ENCODE measurements around the gene POLR2F.

The POLR2F gene

DNA sequence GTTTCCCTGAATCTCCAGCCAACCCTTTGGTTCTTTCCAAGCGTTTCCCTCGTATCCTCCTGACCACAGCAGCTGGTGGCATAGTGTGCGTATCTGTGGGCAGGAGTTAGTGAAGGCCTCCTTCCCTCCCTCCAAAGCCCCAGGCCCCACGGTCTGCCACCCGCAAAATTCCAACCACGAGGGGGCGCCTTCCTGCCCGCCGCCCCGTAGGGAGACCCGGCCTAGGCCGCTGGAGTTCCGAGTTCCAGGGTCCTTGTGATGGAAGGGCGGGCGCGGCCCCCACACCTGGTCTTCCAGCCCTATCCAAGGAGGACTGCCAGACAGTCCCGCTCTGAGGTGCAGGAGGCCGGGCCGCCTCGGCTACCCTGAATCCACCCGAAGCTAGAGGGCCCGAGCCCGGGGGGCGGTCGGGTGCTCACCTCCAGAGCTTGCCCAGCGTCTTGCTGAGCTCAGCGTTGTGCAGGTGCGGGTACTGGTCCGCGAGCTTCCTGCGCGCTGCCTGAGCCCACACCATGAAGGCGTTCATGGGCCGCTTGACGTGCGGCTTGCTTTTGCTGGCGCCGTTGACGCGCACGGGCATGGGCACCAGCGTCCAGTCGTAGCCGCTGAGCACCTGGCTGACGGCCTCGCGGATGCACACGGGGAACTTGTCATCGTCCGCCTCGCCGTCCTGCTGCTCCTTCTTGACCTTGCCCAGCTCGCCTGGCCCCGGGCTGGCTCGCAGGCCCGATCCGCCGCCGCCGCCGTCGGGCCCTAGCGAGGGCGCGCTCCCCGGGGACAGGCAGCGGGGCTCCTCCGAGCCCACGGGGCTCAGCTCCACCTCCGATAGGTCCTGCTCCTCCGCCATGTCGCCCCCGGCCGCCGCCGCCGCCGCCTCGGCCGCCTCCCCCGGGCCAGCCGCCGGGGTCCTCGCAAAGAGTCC is 29.7 kb downstream of the POLR2F start:
- no peak for DNase-seq

DNA sequence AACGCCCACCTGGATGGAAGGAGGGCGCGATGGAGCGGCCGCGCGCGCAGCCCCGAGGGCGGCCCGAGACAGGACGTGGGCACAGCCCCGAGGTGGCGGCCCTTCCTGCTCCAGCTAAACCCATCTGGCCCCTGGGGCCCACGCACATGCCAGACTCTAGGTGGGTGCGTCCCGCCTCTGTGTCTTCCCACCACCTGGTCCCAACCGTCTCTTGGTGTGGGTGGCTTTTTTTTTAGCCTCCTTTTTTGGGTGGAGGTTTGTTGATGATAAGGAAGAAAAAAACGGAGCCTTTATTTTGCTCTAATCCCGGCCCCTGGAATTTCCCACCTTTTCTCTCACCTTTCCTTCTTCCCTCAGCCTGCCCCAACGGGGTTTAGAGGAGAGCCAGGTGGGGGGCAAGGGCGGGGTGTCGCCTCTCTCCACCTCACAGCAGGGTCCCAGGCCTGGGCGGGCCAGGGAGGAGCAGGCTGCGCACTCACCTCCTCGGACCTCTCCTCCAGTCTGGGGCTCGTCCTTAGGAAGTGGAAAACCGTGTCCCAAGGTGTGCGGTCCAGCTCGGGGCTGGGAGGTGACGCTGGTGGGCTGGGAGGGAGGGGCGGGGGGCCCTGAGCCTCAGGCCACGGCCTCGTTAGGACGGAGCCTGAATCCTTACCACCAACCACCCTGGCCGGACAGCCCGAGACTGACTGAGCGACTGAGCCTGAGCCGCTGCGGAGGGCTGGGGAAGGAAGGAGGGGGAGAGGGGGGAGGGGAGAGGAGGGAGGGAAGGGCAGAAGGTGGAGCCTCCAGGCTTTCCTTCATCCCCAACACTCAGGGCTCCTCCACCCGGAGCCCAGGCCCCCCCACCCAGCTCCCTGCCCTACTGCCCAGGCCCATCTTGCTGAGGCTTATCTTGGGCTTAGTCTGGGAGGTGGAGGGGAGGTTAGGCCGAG is 30.6 kb downstream of the POLR2F start, which contains the start of gene SOX10:
Gene SOX10, minus strand, starts transcription at position 696 of the 932 bp plus-strand sequence. CDS start 771 bp downstream, outside the sequence.
- no peak for DNase-seq

DNA sequence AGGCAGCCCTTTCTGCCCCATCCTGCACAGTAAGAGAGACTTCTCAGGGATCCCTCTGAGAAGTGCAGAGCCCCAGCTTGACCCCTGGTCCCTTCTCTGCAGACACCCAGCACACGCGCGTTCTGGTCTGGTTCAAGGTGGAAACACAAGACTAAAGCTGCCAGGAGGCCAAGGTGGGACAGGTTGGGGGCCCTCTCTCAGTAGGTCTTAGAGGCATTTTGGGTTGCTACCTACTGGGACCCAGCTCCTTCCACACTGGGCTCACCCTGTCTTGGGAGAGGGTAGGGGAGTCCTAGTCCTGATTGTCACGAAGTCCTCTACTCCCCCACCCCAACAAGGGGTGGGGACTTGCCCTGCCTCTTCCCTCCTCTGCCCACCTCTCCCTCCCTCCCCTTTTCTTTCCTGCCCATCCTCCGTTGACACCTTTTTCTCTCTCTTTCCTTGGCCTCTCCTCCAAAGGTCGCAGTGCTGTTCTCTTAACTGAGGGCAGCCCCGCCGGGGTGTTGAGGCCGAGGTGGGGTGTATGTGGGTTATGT is 31.6 kb downstream of the POLR2F start:
- no peak for DNase-seq

DNA sequence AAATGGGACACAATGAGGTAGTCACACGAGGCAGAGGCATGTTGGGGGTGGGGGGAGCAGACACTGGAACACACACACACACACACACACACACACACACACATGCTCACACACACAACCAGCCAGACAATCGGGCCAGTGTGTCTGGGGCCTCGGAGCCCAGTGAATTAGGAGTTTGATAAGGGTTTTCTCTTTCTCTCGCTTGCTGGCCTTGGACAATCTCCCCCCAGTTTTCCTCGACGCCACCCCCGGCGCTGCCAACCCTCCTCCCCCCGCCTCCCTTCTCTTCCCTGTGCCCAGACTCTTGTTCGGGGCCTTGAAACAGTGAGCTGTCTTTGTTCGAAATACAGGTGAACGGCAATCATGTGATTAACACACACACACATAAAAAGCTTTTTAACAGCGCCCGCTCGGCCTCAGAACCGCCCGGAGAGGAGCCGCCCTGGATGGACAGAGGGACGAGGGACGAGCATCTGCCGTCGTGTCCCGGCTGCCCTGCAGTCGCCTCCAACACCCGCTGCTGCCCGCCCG is 32.3 kb downstream of the POLR2F start:
- DNase-seq, result no peak

DNA sequence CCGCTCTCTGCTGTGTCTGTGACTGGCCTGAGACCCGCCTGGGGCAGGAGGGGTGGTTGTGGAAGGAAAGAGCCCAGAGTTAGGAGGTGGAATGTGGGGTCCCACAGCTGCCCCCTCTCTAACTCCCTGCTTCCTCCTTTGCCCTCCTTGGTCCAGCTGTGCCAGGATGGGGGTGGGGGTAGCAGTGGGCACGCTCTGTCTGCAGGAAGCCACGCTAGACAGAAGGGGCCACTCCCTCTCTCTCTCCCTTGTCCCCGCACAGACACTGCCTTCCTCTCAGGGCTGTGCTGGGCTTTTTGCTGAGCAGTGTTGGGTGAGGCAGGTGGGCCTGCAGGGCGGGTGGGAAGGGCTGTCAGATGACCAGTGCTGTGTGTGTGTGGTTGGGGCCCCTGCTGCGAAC is 32.9 kb downstream of the POLR2F start:
- no peak for DNase-seq

DNA sequence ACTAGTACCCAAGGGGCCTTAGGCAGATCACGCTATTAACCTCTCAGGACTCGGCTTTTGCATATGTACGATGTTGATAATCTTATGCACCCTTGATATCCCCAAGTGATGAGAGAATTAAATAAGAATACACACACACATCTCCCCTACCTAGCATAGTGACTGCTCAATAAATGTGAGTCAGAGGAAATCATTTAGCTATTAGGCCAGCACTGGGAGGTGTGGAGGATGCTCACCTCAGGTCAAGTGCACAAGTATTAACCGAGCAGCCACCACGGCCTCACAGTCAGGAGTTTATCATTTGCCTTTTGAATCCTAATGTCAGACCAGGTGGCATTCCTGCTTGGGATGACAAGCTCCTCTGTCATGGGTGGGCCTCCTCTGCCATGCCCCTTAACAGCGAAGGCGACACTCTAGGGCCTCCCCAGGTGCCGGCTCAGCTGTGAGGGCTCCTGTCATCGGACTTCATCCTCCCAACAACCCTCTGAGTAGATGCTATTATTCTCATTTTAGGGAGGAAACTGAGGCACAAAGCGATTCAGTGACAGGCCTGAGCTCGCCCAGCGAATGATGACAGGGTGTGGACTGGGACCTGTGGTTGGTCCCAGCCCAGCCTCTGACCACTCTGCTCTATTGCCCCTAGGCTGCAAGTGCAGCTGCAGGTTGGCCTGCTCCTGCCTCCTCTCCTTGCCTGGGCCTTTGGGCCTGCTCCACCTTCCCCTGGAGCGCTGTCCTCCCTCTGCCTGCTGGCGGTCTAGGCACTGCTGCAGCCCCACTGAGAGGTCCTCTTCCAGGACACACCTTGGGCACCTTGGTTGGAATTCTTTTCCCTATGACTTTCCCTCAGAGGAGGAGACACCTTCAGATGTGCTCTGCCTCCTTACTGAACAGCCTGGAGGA is 35.9 kb downstream of the POLR2F start:
- DNase-seq, result no peak

DNA sequence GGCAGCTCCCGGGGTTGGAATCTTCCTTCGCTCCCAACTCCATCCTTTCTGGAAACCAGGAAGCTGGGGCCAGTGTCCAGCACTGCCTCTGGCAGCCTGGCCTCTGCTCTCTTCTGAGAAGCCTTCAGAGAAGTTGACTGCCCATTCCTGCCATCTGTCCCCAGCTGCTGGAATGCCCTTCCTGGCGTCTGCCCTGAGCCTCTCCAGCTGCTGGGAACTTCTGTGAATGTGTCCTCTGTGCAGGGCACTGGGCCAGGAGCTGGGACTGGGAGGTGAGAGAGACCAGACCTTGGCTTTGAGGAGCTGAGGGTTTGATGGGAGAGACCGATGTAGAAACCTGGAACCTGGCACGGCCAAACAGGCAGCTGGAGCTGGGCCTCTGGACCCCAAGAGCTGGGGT is 36.8 kb downstream of the POLR2F start:
- no peak for DNase-seq

DNA sequence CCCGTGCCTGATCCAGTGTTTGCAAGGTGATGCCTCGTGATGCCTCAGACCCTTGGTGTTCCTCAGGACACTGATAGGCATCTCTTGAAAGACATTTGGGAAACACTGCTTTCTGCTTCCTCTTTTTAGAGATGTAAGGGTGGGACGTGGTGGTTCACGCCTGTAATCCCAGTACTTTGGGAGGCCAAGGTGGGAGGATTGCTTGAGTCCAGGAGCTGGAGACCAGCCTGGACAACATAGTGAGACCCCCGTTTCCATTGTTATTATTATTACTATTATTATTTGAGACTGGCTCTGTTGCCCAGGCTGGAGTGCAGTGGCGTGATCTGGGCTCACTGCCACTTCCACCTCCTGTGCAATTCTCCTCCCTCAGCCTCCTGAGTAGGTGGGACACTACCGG is 37.4 kb downstream of the POLR2F start:
- DNase-seq, result no peak

DNA sequence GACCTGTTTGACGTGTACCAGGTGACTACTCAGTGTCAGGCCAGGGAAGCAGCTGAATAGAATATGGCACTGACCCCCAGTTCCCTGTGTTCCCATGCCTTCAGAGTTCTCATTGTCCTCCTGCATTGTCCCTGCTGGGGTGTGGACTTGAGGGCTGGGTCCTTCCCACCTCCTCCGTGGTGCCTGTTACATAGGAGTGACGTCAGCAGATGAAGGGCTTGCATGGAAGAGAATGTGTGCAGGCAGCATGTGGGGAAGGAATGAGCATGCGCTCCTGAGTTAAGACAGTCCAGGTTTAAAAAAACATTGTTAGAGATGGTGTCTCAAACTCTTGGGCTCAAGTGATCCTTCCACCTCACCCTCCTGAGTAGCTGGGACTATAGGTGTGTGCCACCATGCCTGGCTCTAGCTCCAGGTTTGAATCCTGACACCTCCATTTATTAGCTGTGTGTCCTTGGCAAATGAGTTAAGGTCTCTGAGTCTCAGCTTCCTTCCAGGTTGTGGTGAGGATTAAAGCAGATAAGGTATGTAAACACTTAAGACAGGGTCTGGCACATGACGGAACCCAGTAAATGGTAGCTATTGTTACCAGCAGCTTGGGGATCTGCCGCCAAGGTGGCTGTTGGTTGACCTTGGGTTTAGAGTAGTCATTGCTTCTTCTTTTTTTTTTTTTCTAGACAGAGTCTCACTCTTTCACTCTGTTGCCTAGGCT is 38.4 kb downstream of the POLR2F start:
- no peak for DNase-seq

DNA sequence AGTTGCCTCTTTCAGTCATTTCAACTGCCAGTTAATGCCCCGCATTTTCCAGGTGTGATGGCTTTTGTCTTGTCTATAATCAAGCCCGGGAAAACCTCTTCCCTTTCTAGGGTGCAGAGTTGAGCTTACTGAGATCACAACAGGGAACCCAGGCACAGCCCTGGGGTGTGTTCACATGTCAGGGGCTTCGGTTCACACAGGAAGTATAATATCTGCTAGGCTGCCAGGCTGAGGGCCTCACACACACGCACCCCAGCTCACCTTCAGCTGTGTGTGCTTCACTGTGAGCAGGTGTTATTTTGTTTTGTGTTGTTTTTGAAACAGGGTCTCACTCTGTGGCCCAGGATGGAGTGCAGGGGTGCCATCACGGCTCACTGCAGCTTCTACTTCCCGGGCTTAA is 40.5 kb downstream of the POLR2F start:
- no peak for DNase-seq

DNA sequence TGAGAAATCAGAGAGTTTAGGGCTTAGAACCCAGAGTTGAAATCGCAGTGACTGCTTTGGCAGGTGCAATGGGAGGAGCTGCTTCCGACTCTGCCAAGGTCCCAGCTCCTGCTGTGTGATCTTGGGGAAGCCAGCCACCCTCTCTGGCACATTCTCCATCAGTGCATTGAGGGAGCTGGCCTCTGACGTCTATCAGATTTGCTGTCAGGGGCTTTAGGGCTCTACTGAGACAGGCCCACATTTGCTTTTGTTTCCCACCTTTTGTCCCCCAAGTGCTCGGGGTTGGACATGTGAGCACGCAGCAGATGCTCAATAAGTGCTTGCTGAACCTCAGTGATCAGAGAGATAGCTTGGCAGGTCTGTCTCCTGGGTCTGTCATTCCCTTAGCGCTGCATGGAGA is 41.5 kb downstream of the POLR2F start:
- DNase-seq, result no peak

DNA sequence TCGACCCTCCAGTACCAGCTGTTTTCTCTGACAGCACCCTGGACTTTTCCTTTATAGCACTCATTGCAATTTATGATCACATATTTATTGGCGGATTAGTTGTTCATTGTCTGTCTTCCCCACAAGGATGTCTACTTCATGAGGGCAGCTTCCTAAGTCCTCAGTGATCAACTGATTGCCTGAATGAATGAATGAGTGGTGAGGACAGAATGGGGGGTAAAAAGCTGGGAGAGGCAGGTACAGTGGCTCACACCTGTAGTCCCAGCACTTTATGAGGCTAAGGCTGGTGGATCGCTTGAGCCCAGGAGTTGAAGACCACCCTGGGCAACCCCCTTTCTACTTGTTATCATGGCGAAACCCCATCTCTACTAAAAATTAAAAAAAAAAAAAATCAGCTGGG is 42.0 kb downstream of the POLR2F start:
- DNase-seq, result no peak

DNA sequence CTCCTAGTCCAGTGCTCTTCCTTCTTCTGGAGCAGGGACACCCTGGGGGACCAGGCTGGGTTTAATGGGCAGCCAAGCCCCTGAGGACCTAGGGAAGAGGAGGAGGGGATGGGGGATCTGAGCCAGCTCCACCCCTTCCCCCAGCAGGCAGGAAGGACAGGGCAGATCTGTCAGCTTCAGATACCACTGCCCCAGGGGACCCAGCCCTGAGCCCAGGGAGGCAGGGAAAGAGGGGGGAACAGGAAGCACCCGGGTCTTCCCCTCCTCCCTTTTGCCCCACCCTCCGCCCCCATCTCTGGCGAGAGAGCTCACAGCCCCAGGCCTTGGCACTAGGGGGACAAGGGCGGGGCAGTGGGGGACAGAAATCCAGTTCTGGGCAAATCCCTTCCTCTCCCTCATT is 42.6 kb downstream of the POLR2F start:
- no peak for DNase-seq

DNA sequence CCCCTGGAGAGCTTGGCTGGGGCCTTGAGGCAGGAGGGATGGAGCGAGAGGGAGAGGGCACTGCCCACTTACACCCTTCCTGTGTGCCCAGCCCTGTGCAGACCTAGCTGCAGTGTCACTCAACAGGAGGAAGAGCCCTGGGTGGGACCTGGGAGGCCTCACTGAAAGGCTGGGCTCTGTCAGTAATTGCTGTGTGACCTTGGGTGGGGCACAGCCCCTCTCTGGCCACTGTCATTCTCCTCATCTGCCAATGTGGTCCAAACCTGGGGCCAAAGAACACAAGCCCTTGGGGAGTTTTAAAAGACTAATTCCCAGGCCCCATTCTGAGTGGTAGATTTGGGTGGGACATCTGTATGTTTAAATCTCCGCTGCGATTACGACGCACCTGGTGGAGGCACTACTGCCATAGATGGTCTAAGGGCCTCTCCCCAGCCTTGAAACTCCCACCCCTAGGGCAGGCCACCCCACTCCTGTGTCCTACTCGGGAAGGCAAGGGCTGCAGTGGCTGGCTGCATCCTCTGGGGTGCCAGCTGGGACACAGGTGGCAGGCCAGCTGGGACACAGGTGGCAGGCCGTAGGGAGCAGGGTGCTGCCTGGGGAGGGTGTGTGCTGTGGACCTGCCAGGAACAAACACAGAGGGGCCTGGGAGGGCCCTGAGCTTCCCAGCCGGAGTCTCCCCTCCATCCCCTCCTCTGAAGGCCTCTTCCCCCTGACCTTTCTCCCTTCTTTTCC is 43.2 kb downstream of the POLR2F start:
- DNase-seq, result no peak

DNA sequence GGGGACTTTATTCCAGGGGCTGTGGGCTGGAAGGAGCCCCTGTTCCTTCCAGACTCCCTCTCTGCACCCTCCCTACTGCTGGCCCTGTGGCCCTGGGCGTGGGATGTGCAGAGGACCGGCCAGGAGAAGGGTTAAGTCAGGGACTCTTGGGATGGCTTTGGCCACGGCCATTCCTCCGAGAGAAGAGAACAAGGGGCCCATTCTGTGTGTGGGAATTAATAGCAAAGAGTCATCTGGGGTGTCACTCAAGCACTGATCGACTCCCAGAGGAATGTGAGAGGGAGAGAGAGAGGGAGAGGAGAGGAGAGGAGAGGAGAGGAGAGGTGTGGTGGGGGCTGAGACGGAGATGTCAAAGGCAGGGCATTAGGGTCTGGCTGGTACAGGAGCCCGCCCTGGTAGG is 45.0 kb downstream of the POLR2F start:
- no peak for DNase-seq

DNA sequence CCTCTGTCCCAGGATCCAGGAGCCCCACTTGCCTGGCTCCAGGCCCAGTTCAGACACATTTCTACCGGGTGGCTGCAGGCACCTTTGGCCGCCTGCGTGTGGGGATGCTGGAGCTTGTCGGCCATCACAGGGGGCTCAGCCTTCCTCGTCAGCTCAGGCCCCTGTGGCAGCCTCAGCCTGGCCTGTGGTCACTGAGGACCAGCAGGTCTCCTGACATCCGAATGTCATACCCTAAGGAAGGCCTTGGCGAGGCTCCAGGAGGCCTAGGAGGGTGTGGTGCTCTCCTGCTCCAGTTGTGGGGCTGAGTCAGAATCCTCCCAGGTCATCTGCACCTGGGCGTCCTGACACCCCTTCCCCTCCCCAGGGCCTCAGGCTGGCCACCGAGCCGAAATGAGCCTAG is 45.7 kb downstream of the POLR2F start:
- no peak for DNase-seq

DNA sequence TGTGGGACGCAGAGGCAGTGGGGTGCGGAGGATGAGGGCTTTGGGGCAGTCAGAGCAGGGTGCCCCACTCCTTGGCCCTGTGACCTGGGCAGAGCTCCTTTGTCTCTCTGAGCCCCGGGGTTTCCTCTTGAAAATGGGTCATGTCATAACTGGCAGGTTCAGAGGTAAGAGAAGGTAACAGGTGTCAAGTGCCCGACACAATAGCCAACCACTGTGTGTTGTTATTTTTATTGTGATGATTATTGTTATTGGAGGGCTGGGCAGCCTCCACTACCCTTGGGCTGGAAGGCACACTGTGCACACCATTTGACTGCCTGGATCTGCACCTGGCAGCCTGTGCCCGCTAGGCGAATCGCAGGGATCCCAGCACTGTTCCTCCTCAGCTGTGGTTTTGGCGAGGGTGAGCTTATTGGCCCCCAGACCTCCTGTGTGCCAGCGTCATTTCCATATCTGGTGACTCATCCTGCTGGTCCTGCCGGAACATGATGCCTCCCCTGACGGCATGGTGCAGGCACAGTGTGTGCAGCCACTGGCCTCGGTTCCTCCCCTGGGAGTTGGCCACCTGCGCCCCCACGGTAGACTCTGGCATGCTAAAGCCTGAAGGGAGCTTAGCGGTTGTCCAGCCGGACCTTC is 46.3 kb downstream of the POLR2F start:
- no peak for DNase-seq

DNA sequence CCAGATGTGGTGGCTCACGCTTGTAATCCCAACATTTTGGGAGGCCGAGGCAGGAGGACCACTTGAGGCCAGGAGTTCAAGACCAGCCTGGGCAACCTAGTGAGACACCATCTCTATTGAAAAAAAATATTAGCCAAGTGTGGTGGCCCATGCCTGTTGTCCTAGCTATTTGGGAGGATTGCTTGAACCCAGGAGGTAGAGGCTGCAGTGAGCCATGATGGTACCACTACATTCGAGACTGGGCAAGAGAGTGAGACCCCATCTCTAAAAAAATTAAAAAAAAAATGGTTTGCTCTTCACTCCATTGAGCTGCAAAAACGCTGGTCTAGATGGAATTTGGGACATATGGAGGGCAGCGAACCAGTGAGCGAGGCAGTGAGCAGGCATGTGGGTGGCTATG is 52.4 kb downstream of the POLR2F start:
- no peak for DNase-seq

DNA sequence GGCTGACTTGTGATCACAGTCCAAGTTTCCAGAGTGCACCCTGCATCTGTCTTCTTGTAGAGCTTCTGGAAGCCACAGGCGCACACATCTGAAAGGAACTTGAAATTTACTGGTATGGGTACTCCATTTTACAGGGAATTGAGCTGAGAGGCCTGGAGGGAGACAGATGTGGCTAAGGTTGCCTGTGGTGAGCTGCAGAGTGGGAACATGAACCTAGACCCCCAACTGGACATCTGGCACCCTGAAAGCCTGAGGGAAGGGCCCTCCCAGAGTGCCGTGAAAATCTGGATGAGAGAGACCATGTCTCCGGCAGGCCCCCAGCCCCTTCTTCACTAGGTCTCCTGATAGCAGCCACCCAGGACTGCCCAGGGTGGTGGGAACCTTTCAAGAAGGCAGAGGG is 53.4 kb downstream of the POLR2F start:
- no peak for DNase-seq

DNA sequence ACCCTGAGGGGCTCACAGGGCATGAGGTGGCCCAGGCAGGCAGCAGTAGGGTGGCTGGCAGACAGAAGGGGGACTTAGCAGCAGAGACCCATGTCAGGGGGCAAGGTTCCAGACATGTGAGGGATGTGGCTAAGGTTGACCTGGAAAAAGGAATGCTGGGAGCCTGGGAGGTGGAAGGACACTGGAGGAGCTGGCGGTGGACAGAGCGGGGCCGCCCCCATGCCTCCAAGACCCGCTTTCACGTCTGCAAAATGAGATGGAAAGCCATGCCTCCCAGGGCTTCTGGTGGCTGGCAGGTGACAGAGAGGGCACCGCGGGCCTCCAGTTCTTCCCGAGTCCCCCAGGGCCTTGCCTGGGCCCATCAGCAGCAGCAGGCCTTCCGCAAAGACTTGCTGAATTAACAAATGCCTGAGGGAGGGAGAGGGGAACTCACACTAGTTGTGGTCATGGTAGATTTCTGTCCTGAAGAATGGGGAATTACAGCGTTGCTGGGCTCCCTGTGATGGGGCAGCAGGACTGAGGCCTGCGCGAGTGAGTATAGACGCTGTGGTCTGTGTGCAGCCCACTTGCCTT is 53.9 kb downstream of the POLR2F start:
- DNase-seq, result no peak

Data from CD4-positive, alpha-beta T cell treated with Interleukin-17A for 4 hours (primary cell).